Vagina (tissue), 2 donors: ENCODE results near the gene YARS1.

Experiments used
- CTCF ChIP-seq, 3 experiments: fragments of 450-650 bp in 2 of 3; fragments of 200-600 bp in 1 of 3; sonication (generic) in 1 of 3; IDR thresholded peaks; one replicate each; pipeline ENCODE4 v1.5.1; 2017 to 2019; ENCODE audit warnings: antibody characterized with exemption in 3 of 3, mild to moderate bottlenecking in 2 of 3, moderate library complexity in 2 of 3
- POLR2A ChIP-seq, 2 donors: fragments of 450-650 bp; IDR thresholded peaks; one replicate each; pipeline ENCODE4 v1.6.1; 2017; ENCODE audit warnings: antibody characterized with exemption in 2 of 2, mild to moderate bottlenecking in 2 of 2, moderate library complexity in 2 of 2
- POLR2AphosphoS5 ChIP-seq, 2 donors: sonication (generic); formaldehyde crosslinking; IDR thresholded peaks; one replicate each; pipeline ENCODE4 v1.9.0; 2017; ENCODE audit warnings: antibody characterized with exemption in 2 of 2, mild to moderate bottlenecking in 2 of 2, low read depth in 1 of 2; ENCODE audit not compliant: insufficient read depth in 1 of 2

- TF ChIP-seq CTCF (IDR thresholded peaks at IDR 0.05): no peak
- no peak for TF ChIP-seq POLR2AphosphoS5 (IDR thresholded peaks at IDR 0.05; ENCODE audit: insufficient read depth in 1 of 2, low read depth in 1 of 2)
- no peak for TF ChIP-seq POLR2A (IDR thresholded peaks at IDR 0.05)
These were observed 62.7 kb downstream of the YARS1 start for GRCh38 chr1:32754317-32755097.
